Activated CD8-positive, alpha-beta T cell treated with anti-CD3 and anti-CD28 coated beads, Interleukin-2, amount 10 ng/mL, durations not matched to agents 7 days and 5 days (primary cell): ENCODE measurements around the gene MAN2C1. TPM values are rescaled to one million over a fixed set of nuclear protein-coding genes. Genes with fewer than 3 reads are reported as not detected.

Experiments
- ATAC-seq: fragments of 150-1000 bp; cut with Tn5 transposase; one replicate; pipeline ENCODE4 v1.10.0; 2021; ENCODE audit warnings: moderate library complexity
- CTCF ChIA-PET: fragments of 350-600 bp; sonication (Branson Sonifier 250); formaldehyde crosslinking; loops from one replicate; lab custom pipeline; 2021; ENCODE audit warnings: antibody characterized with exemption; lab: Charles Lee
- POLR2A ChIA-PET: fragments of 350-600 bp; sonication (Branson Sonifier 250); formaldehyde crosslinking; loops from one replicate; lab custom pipeline; 2021; ENCODE audit warnings: antibody characterized with exemption; lab: Charles Lee
- DNase-seq: peaks from one replicate; pipeline ENCODE4 v3.0.0-alpha.2; 2020
- H3K27ac Mint-ChIP-seq: one replicate; pipeline ENCODE4 v1.8.0; 2021; ENCODE audit warnings: mild to moderate bottlenecking, mixed read lengths
- H3K27me3 Mint-ChIP-seq: one replicate; pipeline ENCODE4 v1.8.0; 2021; ENCODE audit warnings: low read depth, mixed read lengths
- H3K36me3 Mint-ChIP-seq: one replicate; pipeline ENCODE4 v1.8.0; 2021; ENCODE audit warnings: low read depth, mixed read lengths
- H3K4me1 Mint-ChIP-seq: one replicate; pipeline ENCODE4 v1.8.0; 2021; ENCODE audit warnings: low read depth, mixed read lengths
- H3K4me3 Mint-ChIP-seq: one replicate; pipeline ENCODE4 v1.8.0; 2021; ENCODE audit warnings: mild to moderate bottlenecking, mixed read lengths
- H3K9me3 Mint-ChIP-seq: one replicate; pipeline ENCODE4 v1.8.0; 2022; ENCODE audit warnings: mixed read lengths; ENCODE audit not compliant: insufficient read depth
- total RNA-seq, 2 experiments: library from RNA; stranded (reverse); gene quantifications; one replicate each; pipeline ENCODE4 v1.2.3, GENCODE V29; 2021

MAN2C1 gene
- total RNA-seq, 2 experiments from 2014 or later: 123 to 131 TPM

GRCh38 chr15:75360856-75361255 lies 7.6 kb downstream of the MAN2C1 start:
- ChIA-PET CTCF (no interaction called here), POLR2A (no interaction called here)
- no peaks in the 10 kb centered on the region for H3K27me3 Mint-ChIP-seq
- no peaks in the 10 kb centered on the region for H3K4me1 Mint-ChIP-seq
- no peaks in the 10 kb centered on the region for H3K9me3 Mint-ChIP-seq
- DNase-seq (no peak), ATAC-seq (no peak)
- peak overlapping the region; percentile 15 for H3K27ac Mint-ChIP-seq
- peaks cover 18% of the 10 kb centered on the region for H3K36me3 Mint-ChIP-seq
- no peak overlapping the region for H3K4me3 Mint-ChIP-seq

- no peaks in the 10 kb centered on the region for H3K9me3 Mint-ChIP-seq
- DNase-seq (no peak), ATAC-seq (no peak)
- H3K36me3 Mint-ChIP-seq: peaks cover 20% of the 10 kb centered on the region
- peak overlapping the region; percentile 15 for H3K27ac Mint-ChIP-seq
- no peak overlapping the region for H3K4me3 Mint-ChIP-seq
- H3K4me1 Mint-ChIP-seq: no peaks in the 10 kb centered on the region
- CTCF ChIA-PET: no interaction called here
- POLR2A ChIA-PET: interaction anchor here (0.5 to 0.6 kb wide), 2 partner anchors 13 to 91 kb away, joined by 3 read pairs; partner anchors contain the start of gene SIN3A
- no peaks in the 10 kb centered on the region for H3K27me3 Mint-ChIP-seq
Observed at GRCh38 chr15:75360391-75360790, 8.0 kb downstream of the MAN2C1 start.

GRCh38 chr15:75359537-75360250 lies 8.7 kb downstream of the MAN2C1 start:
- H3K27ac Mint-ChIP-seq: no peak overlapping the region

GRCh38 chr15:75358771-75359536 lies 9.5 kb downstream of the MAN2C1 start:
- Mint-ChIP-seq H3K4me1 (no peaks in the 10 kb centered on the region), H3K4me3 (no peak overlapping the region), H3K9me3 (no peaks in the 10 kb centered on the region), H3K36me3 (peaks cover 21% of the 10 kb centered on the region), H3K27ac (no peak overlapping the region), H3K27me3 (no peaks in the 10 kb centered on the region)
- ATAC-seq: no peak
- CTCF ChIA-PET: no interaction called here
- POLR2A ChIA-PET: no interaction called here
- no peak for DNase-seq

More at GRCh38 chr15:75359537-75360250, 8.7 kb downstream of the MAN2C1 start:
- ChIA-PET CTCF (no interaction called here), POLR2A (interaction anchor here (0.5 to 0.6 kb wide), 2 partner anchors 12 to 92 kb away, joined by 3 read pairs; partner anchors contain the start of gene SIN3A)
- Mint-ChIP-seq H3K36me3 (peaks cover 20% of the 10 kb centered on the region), H3K4me3 (no peak overlapping the region), H3K9me3 (no peaks in the 10 kb centered on the region), H3K27me3 (no peaks in the 10 kb centered on the region), H3K4me1 (no peaks in the 10 kb centered on the region)
- no peak for ATAC-seq
- no peak for DNase-seq

- Mint-ChIP-seq H3K4me1 (no peaks in the 10 kb centered on the region), H3K27me3 (no peaks in the 10 kb centered on the region), H3K36me3 (peaks cover 24% of the 10 kb centered on the region), H3K27ac (no peak overlapping the region), H3K9me3 (no peaks in the 10 kb centered on the region), H3K4me3 (no peak overlapping the region)
- CTCF ChIA-PET: no interaction called here
- ATAC-seq (no peak), DNase-seq (no peak)
- POLR2A ChIA-PET: no interaction called here
Observed at GRCh38 chr15:75357976-75358673, 10.3 kb downstream of the MAN2C1 start.

GRCh38 chr15:75356517-75356916 lies 11.9 kb downstream of the MAN2C1 start:
- Mint-ChIP-seq H3K27ac (no peak overlapping the region), H3K36me3 (peaks cover 35% of the 10 kb centered on the region), H3K9me3 (no peaks in the 10 kb centered on the region), H3K4me3 (no peak overlapping the region), H3K27me3 (no peaks in the 10 kb centered on the region), H3K4me1 (no peaks in the 10 kb centered on the region)
- CTCF ChIA-PET: interaction anchor here (1.4 kb wide), 1 partner anchor 11 kb away, joined by 4 read pairs; no protein-coding TSS in a partner anchor
- POLR2A ChIA-PET: interaction anchor here (1.0 kb wide), 1 partner anchor 11 kb away, joined by 5 read pairs; the partner anchor contains the start of gene MAN2C1
- ATAC-seq (no peak), DNase-seq (no peak)

- Mint-ChIP-seq H3K9me3 (peaks cover under 1% of the 10 kb centered on the region), H3K4me1 (peaks cover 2% of the 10 kb centered on the region), H3K36me3 (peaks cover 39% of the 10 kb centered on the region), H3K27ac (no peak overlapping the region), H3K4me3 (no peak overlapping the region), H3K27me3 (no peaks in the 10 kb centered on the region)
- no peak for ATAC-seq
- POLR2A ChIA-PET: no interaction called here
- CTCF ChIA-PET: interaction anchor here (1.4 kb wide), 1 partner anchor 12 kb away, joined by 4 read pairs; no protein-coding TSS in a partner anchor
- no peak for DNase-seq
Observed at GRCh38 chr15:75356006-75356405, 12.4 kb downstream of the MAN2C1 start.

- Mint-ChIP-seq H3K4me1 (peaks cover 9% of the 10 kb centered on the region), H3K4me3 (no peak overlapping the region), H3K27ac (no peak overlapping the region), H3K27me3 (no peaks in the 10 kb centered on the region), H3K36me3 (peaks cover 43% of the 10 kb centered on the region), H3K9me3 (peaks cover 7% of the 10 kb centered on the region)
- no peak for ATAC-seq
- DNase-seq: no peak
- CTCF ChIA-PET: interaction anchor here (0.7 to 6.9 kb wide), 2 partner anchors 12 to 14 kb away, joined by 3 to 36 read pairs; partner anchors contain the start of gene MAN2C1
- POLR2A ChIA-PET: interaction anchor here (0.9 kb wide), 1 partner anchor 13 kb away, joined by 3 read pairs; the partner anchor contains the start of gene MAN2C1
Observed at GRCh38 chr15:75355369-75355768, 13.0 kb downstream of the MAN2C1 start.

- CTCF ChIA-PET: interaction anchor here (0.7 to 6.9 kb wide), 2 partner anchors 13 to 15 kb away, joined by 3 to 36 read pairs; partner anchors contain the start of gene MAN2C1
- H3K27me3 Mint-ChIP-seq: peaks cover 3% of the 10 kb centered on the region
- peaks cover 18% of the 10 kb centered on the region for H3K4me1 Mint-ChIP-seq
- DNase-seq (no peak), ATAC-seq (no peak)
- no peak overlapping the region for H3K27ac Mint-ChIP-seq
- peaks cover 15% of the 10 kb centered on the region for H3K9me3 Mint-ChIP-seq
- H3K36me3 Mint-ChIP-seq: peaks cover 50% of the 10 kb centered on the region
- POLR2A ChIA-PET: interaction anchor here (0.9 to 2.5 kb wide), 3 partner anchors 14 to 19 kb away, joined by 3 to 9 read pairs (median 3); partner anchors contain the start of genes COMMD4 and MAN2C1
- no peak overlapping the region for H3K4me3 Mint-ChIP-seq
Observed at GRCh38 chr15:75354454-75354853, 14.0 kb downstream of the MAN2C1 start.

- no peak overlapping the region for H3K27ac Mint-ChIP-seq
- DNase-seq (no peak), ATAC-seq (no peak)
- ChIA-PET CTCF (interaction anchor here (6.9 kb wide), 1 partner anchor 14 kb away, joined by 36 read pairs; the partner anchor contains the start of gene MAN2C1), POLR2A (interaction anchor here (0.5 to 2.5 kb wide), 4 partner anchors 15 to 288 kb away, joined by 3 to 9 read pairs (median 4); partner anchors contain the start of gene MAN2C1)
- H3K4me1 Mint-ChIP-seq: peaks cover 23% of the 10 kb centered on the region
- no peak overlapping the region for H3K4me3 Mint-ChIP-seq
- peaks cover 56% of the 10 kb centered on the region for H3K36me3 Mint-ChIP-seq
- H3K9me3 Mint-ChIP-seq: peaks cover 15% of the 10 kb centered on the region
- peaks cover 5% of the 10 kb centered on the region for H3K27me3 Mint-ChIP-seq
Observed at GRCh38 chr15:75353604-75354003, 14.8 kb downstream of the MAN2C1 start.
